H9 (cell line): ENCODE data around the gene ANAPC15. TPM values are rescaled to one million over a fixed set of nuclear protein-coding genes. Genes with fewer than 3 reads are reported as not detected.

Experiments
- DNase-seq: peaks from one replicate; pipeline ENCODE4 v3.0.0-alpha.2; 2017
- H2AFZ ChIP-seq: one replicate; pipeline ENCODE4 v1.6.1; 2013; ENCODE audit warnings: mild to moderate bottlenecking, low read length, control low read depth, moderate library complexity
- H2AK5ac ChIP-seq: 2 replicates; pipeline ENCODE4 v1.6.1; 2013; ENCODE audit warnings: low read length, control low read depth, mixed read lengths; ENCODE audit not compliant: insufficient read length
- H2BK120ac ChIP-seq: one replicate; pipeline ENCODE4 v1.6.1; 2013; ENCODE audit warnings: low read depth, mild to moderate bottlenecking, low read length, control low read depth, inconsistent platforms; ENCODE audit not compliant: poor library complexity, severe bottlenecking
- H2BK12ac ChIP-seq: 2 replicates; pipeline ENCODE4 v1.6.1; 2013; ENCODE audit warnings: low read length, control low read depth, mixed read lengths, low read depth; ENCODE audit not compliant: insufficient read length
- H2BK15ac ChIP-seq: 2 replicates; pipeline ENCODE4 v1.6.1; 2013; ENCODE audit warnings: low read depth, low read length, control low read depth
- H2BK20ac ChIP-seq: one replicate; pipeline ENCODE4 v1.6.1; 2013; ENCODE audit warnings: low read depth, mild to moderate bottlenecking, low read length, control low read depth, inconsistent platforms; ENCODE audit not compliant: poor library complexity, severe bottlenecking
- H2BK5ac ChIP-seq: 2 replicates; pipeline ENCODE4 v1.6.1; 2013; ENCODE audit warnings: low read length, control low read depth, mixed read lengths; ENCODE audit not compliant: insufficient read length
- H3K14ac ChIP-seq: 2 replicates; pipeline ENCODE4 v1.6.1; 2013; ENCODE audit warnings: low read length, control low read depth; ENCODE audit not compliant: insufficient read depth
- H3K18ac ChIP-seq: 2 replicates; pipeline ENCODE4 v1.6.1; 2013; ENCODE audit warnings: low read depth, mild to moderate bottlenecking, mixed read lengths, low read length, control low read depth; ENCODE audit not compliant: insufficient read length
- H3K23ac ChIP-seq: 2 replicates; pipeline ENCODE4 v1.6.1; 2013; ENCODE audit warnings: low read length, control low read depth, mixed read lengths, low read depth; ENCODE audit not compliant: insufficient read length
- H3K23me2 ChIP-seq: 2 replicates; pipeline ENCODE4 v1.6.1; 2013; ENCODE audit warnings: low read depth, mild to moderate bottlenecking, mixed read lengths, low read length, control low read depth; ENCODE audit not compliant: insufficient read length, poor library complexity, severe bottlenecking
- H3K27ac ChIP-seq: 2 replicates; pipeline ENCODE4 v1.5.1; 2013; ENCODE audit warnings: low read length, control low read depth, mixed read lengths, low read depth; ENCODE audit not compliant: insufficient read length
- H3K27me3 ChIP-seq: 2 replicates; pipeline ENCODE4 v1.6.1; 2013; ENCODE audit warnings: low read length, control low read depth, inconsistent platforms; ENCODE audit not compliant: insufficient read depth
- H3K4ac ChIP-seq: 2 replicates; pipeline ENCODE4 v1.6.1; 2013; ENCODE audit warnings: low read depth, mild to moderate bottlenecking, control low read depth, inconsistent platforms, low read length, moderate library complexity
- H3K4me1 ChIP-seq: 2 replicates; pipeline ENCODE4 v1.6.1; 2013; ENCODE audit warnings: low read length, control low read depth, inconsistent platforms; ENCODE audit not compliant: insufficient read depth
- H3K4me2 ChIP-seq: 2 replicates; pipeline ENCODE4 v1.6.1; 2013; ENCODE audit warnings: low read length, control low read depth, mixed read lengths; ENCODE audit not compliant: insufficient read length, insufficient read depth
- H3K56ac ChIP-seq: 2 replicates; pipeline ENCODE4 v1.6.1; 2013; ENCODE audit warnings: low read depth, mild to moderate bottlenecking, mixed read lengths, low read length, control low read depth; ENCODE audit not compliant: insufficient read length
- H3K79me1 ChIP-seq: 2 replicates; pipeline ENCODE4 v1.6.1; 2013; ENCODE audit warnings: low read depth, mild to moderate bottlenecking, moderate library complexity, low read length, control low read depth, inconsistent platforms; ENCODE audit not compliant: insufficient read depth, poor library complexity, severe bottlenecking
- H3K79me2 ChIP-seq: 2 replicates; pipeline ENCODE4 v1.6.1; 2013; ENCODE audit warnings: low read length, control low read depth, inconsistent platforms; ENCODE audit not compliant: insufficient read depth
- H3K9ac ChIP-seq: 2 replicates; pipeline ENCODE4 v1.6.1; 2013; ENCODE audit warnings: low read length, control low read depth, mixed read lengths; ENCODE audit not compliant: insufficient read length; ENCODE audit errors: extremely low read depth
- H3K9me3 ChIP-seq: one replicate; pipeline ENCODE4 v1.6.1; 2013; ENCODE audit warnings: low read depth, low read length, inconsistent platforms; ENCODE audit not compliant: control insufficient read depth
- H3T11ph ChIP-seq: one replicate; pipeline ENCODE4 v1.6.1; 2013; ENCODE audit warnings: mild to moderate bottlenecking, low read length, control low read depth, inconsistent platforms
- H4K20me1 ChIP-seq: one replicate; pipeline ENCODE4 v1.6.1; 2013; ENCODE audit not compliant: control insufficient read depth, insufficient read length, insufficient read depth
- H4K5ac ChIP-seq: 2 replicates; pipeline ENCODE4 v1.6.1; 2013; ENCODE audit warnings: low read depth, mild to moderate bottlenecking, mixed read lengths, low read length, control low read depth; ENCODE audit not compliant: insufficient read length
- H4K8ac ChIP-seq: replicated peaks from 2 replicates; pipeline ENCODE4 v1.6.1; 2013; ENCODE audit warnings: low read length, control low read depth, mixed read lengths, low read depth; ENCODE audit not compliant: insufficient read length
- H4K91ac ChIP-seq: 2 replicates; pipeline ENCODE4 v1.6.1; 2013; ENCODE audit warnings: low read depth, mild to moderate bottlenecking, moderate library complexity, mixed read lengths, low read length, control low read depth; ENCODE audit not compliant: insufficient read length
- H3K27ac Mint-ChIP-seq, 3 experiments: 2 replicates in 2 of 3; 3 replicates in 1 of 3; pipeline ENCODE4 v1.8.0; 2020 to 2021; ENCODE audit warnings: mixed read lengths in 3 of 3, mild to moderate bottlenecking in 1 of 3, moderate library complexity in 1 of 3
- H3K27me3 Mint-ChIP-seq: 2 replicates; pipeline ENCODE4 v1.8.0; 2021; ENCODE audit warnings: low read depth, mild to moderate bottlenecking, moderate library complexity, mixed read lengths
- H3K36me3 Mint-ChIP-seq, 3 experiments: 2 replicates in 2 of 3; 3 replicates in 1 of 3; pipeline ENCODE4 v1.8.0; 2020 to 2021; ENCODE audit warnings: low read depth in 3 of 3, mixed read lengths in 3 of 3; ENCODE audit not compliant: insufficient read depth in 1 of 3
- H3K4me1 Mint-ChIP-seq, 2 experiments: 2 replicates each; pipeline ENCODE4 v1.8.0; 2020; ENCODE audit warnings: mixed read lengths in 2 of 2
- H3K4me3 Mint-ChIP-seq, 2 experiments: 2 replicates in 1 of 2; 3 replicates in 1 of 2; pipeline ENCODE4 v1.8.0; 2020 to 2021; ENCODE audit warnings: mild to moderate bottlenecking in 2 of 2, mixed read lengths in 2 of 2, moderate library complexity in 1 of 2
- H3K9me3 Mint-ChIP-seq, 2 experiments: 2 replicates in 1 of 2; 3 replicates in 1 of 2; pipeline ENCODE4 v1.8.0; 2020; ENCODE audit warnings: mild to moderate bottlenecking in 2 of 2, mixed read lengths in 2 of 2, moderate library complexity in 1 of 2
- WGBS: extraction: QIAGEN DNeasy Blood & Tissue Kit; methylation state at CpG from one replicate; pipeline ENCODE4 v1.1.7; 2013; ENCODE audit warnings: missing lambda C conversion rate, low lambda C conversion rate, mixed read lengths; ENCODE audit not compliant: insufficient read length; ENCODE audit errors: extremely low coverage; 5-methylcytosine and 5-hydroxymethylcytosine counted together
- total RNA-seq: library from RNA; stranded (reverse); gene quantifications from 2 replicates; pipeline ENCODE4 v1.2.1, GENCODE V29; 2021
- TF ChIP-seq, protein P1 (sequence below): fragments of 200-600 bp; sonication (generic); conservative IDR thresholded peaks from 3 replicates; pipeline ENCODE4 v1.8.0; 2021; ENCODE audit warnings: antibody characterized with exemption, mild to moderate bottlenecking

ANAPC15 gene
- total RNA-seq, 1 experiment from 2014 or later: 72.6 TPM

GRCh38 chr11:72081184-72081644, 31.3 kb downstream of the ANAPC15 start:
- Mint-ChIP-seq H3K4me1 (peaks cover 20 to 28% of the 10 kb centered on the region in 2 experiments), H3K4me3 (peak overlapping the region; percentile 80 to 95), H3K36me3 (peaks cover 1 to 9% (median 9%) of the 10 kb centered on the region in 3 experiments; a peak in 6 of 7 replicates), H3K27me3 (no peaks in the 10 kb centered on the region; the same call in 1 of the 2 replicates), H3K9me3 (no peaks in the 10 kb centered on the region), H3K27ac (peak overlapping the region; percentile 97 to 100 (median 98); a peak in 6 of 7 replicates)
- Histone ChIP-seq H3K4me2 (peak overlapping the region; percentile 22), H3K27ac (peak overlapping the region; percentile 76), H3T11ph (peak overlapping the region; percentile 54), H3K4me1 (no peaks in the 10 kb centered on the region), H3K4ac (peak overlapping the region; percentile 46; the same call in 1 of the 2 replicates), H2BK5ac (no peak overlapping the region), H4K91ac (no peak overlapping the region), H2AK5ac (no peak overlapping the region), H3K79me2 (peaks cover 18% of the 10 kb centered on the region), H3K18ac (peak overlapping the region; percentile 85), H2BK20ac (no peak overlapping the region), H3K23ac (no peak overlapping the region), H2BK120ac (peak overlapping the region; percentile 83), H3K79me1 (no peaks in the 10 kb centered on the region), H4K8ac (no peak overlapping the region), H2BK15ac (no peak overlapping the region), H2AFZ (no peak overlapping the region), H4K20me1 (no peaks in the 10 kb centered on the region), H3K9me3 (no peaks in the 10 kb centered on the region), H3K9ac (peak overlapping the region; percentile 61), H3K23me2 (peaks cover 7% of the 10 kb centered on the region), H3K27me3 (no peaks in the 10 kb centered on the region), H3K14ac (peak overlapping the region; percentile 77; the same call in 1 of the 2 replicates), H2BK12ac (no peak overlapping the region), H3K56ac (no peak overlapping the region), H4K5ac (no peak overlapping the region)
- DNase-seq: no peak
- no CpG with 5 or more reads among the region's 21 CpGs for WGBS
- TF ChIP-seq, protein P1, sequence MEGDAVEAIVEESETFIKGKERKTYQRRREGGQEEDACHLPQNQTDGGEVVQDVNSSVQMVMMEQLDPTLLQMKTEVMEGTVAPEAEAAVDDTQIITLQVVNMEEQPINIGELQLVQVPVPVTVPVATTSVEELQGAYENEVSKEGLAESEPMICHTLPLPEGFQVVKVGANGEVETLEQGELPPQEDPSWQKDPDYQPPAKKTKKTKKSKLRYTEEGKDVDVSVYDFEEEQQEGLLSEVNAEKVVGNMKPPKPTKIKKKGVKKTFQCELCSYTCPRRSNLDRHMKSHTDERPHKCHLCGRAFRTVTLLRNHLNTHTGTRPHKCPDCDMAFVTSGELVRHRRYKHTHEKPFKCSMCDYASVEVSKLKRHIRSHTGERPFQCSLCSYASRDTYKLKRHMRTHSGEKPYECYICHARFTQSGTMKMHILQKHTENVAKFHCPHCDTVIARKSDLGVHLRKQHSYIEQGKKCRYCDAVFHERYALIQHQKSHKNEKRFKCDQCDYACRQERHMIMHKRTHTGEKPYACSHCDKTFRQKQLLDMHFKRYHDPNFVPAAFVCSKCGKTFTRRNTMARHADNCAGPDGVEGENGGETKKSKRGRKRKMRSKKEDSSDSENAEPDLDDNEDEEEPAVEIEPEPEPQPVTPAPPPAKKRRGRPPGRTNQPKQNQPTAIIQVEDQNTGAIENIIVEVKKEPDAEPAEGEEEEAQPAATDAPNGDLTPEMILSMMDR: no peak
